HUES64 (cell line): ENCODE measurements around the gene OR2Y1.

Experiments used
- H3K27ac ChIP-seq: 2 replicates; pipeline ENCODE4 v1.7.0; 2013; ENCODE audit warnings: low read depth, low read length, inconsistent platforms
- H3K27me3 ChIP-seq: 2 replicates; pipeline ENCODE4 v1.6.1; 2013; ENCODE audit warnings: mild to moderate bottlenecking, low read length; ENCODE audit not compliant: insufficient read depth
- H3K36me3 ChIP-seq: 2 replicates; pipeline ENCODE4 v1.6.1; 2013; ENCODE audit warnings: mild to moderate bottlenecking, low read length; ENCODE audit not compliant: insufficient read depth
- H3K4me1 ChIP-seq: 2 replicates; pipeline ENCODE4 v1.6.1; 2013; ENCODE audit warnings: mild to moderate bottlenecking, low read length, moderate library complexity; ENCODE audit not compliant: insufficient read depth
- H3K4me3 ChIP-seq: 2 replicates; pipeline ENCODE4 v1.5.1; 2013; ENCODE audit warnings: mild to moderate bottlenecking, low read length, moderate library complexity
- H3K9ac ChIP-seq: 2 replicates; pipeline ENCODE4 v1.6.1; 2013; ENCODE audit warnings: mild to moderate bottlenecking, low read depth, low read length
- H3K9me3 ChIP-seq: 2 replicates; pipeline ENCODE4 v1.6.1; 2013; ENCODE audit warnings: low read depth, low read length; ENCODE audit not compliant: insufficient read depth
- WGBS: fragments of 150-250, 120-280 bp; methylation state at CpG from one replicate; pipeline ENCODE4 v1.1.7; 2013; ENCODE audit warnings: missing lambda C conversion rate; 5-methylcytosine and 5-hydroxymethylcytosine counted together

OR2Y1 gene

DNA sequence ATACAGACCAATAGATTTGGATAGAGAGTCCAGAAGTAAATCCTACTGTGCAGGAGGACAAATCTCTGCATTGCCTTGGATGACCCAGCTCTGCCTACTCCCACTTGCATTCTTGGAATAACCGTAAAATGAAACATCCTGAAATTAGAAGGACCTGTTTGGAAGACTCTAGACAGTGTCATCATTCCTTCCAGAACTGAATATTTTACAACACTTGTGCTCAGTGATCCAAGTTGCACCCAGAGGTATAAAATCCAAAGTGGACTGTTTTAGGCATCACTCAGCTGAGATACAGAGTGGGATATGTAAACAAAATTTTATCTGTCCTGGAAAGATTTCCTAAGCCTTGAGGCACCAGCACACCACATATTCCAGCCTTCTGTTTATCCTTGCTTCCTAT is 43.7 kb downstream of the OR2Y1 start:
- H3K4me1 ChIP-seq: no peaks in the 10 kb centered on the region
- no peak overlapping the region for H3K4me3 ChIP-seq
- H3K36me3 ChIP-seq: no peaks in the 10 kb centered on the region
- H3K27ac ChIP-seq: no peak overlapping the region
- no peaks in the 10 kb centered on the region for H3K27me3 ChIP-seq
- no peak overlapping the region for H3K9ac ChIP-seq
- 100% methylated on average over 1 of the region's 1 CpG for WGBS
- peaks cover 6% of the 10 kb centered on the region for H3K9me3 ChIP-seq

DNA sequence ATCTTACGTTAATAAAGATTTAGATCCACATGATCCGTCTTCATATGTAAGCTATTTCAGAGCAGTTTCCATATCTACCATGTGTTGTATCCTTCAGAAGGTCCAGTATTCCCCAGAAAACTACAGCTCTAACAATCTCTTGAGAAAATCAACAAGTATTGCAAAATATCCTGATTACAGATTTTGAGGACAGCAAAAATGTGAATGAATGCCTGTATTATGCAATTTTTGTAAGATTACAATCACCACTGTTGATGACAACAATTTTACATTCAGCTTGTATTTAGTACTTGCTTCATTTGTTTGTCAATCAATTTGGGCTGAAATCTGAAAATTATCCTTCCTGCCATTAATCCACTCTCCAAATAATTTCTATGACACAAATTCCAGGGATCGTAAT is 47.4 kb downstream of the OR2Y1 start:
- H3K4me3 ChIP-seq: no peak overlapping the region
- no peak overlapping the region for H3K27ac ChIP-seq
- 78% methylated on average over 3 of the region's 3 CpGs for WGBS
- no peak overlapping the region for H3K9ac ChIP-seq
- H3K36me3 ChIP-seq: no peaks in the 10 kb centered on the region
- no peaks in the 10 kb centered on the region for H3K9me3 ChIP-seq
- H3K27me3 ChIP-seq: no peaks in the 10 kb centered on the region
- H3K4me1 ChIP-seq: peaks cover 22% of the 10 kb centered on the region

DNA sequence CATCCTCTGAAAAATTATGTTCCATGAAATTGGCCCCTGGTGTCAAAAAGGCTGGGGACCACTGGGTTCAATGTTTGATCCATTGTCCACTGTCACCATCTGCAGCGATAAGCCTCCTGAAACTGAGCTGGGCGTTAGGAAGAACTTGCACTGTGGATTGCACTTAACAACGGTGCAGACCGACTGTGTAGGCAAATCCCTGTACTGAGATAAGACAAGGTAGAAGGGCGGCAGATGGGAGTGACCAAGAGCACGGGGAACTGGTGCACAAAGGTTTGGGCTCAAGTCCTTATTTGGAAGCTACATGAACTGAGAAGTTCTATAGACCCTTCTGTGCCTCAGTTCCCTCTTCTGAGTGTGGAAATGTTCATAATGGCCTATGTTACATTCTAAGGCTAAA is 48.8 kb downstream of the OR2Y1 start:
- Histone ChIP-seq H3K4me3 (no peak overlapping the region), H3K27ac (no peak overlapping the region), H3K27me3 (no peaks in the 10 kb centered on the region), H3K4me1 (peaks cover 22% of the 10 kb centered on the region), H3K9me3 (no peaks in the 10 kb centered on the region), H3K36me3 (no peaks in the 10 kb centered on the region), H3K9ac (no peak overlapping the region)
- WGBS: 87% methylated on average over 6 of the region's 6 CpGs

DNA sequence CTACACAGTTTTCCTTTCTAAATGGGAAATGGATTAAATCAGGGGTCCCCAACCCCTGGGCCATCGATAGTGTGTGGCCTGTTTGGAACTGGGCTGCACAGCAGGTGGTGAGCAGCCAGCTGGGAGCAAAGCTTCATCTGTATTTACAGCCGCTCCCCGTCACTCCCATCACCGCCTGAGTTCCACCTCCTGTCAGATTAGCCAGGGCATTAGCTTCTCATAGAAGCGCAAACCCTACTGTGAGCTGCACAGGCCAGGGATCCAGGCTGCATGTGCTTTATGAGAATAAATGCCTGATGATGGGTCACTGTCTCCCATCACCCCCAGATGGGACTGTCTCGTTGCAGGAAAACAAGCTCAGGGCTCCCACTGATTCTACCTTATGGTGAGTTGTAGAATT is 49.3 kb downstream of the OR2Y1 start:
- Histone ChIP-seq H3K4me1 (peaks cover 22% of the 10 kb centered on the region), H3K9ac (no peak overlapping the region), H3K27me3 (no peaks in the 10 kb centered on the region), H3K9me3 (no peaks in the 10 kb centered on the region), H3K4me3 (no peak overlapping the region), H3K27ac (no peak overlapping the region), H3K36me3 (no peaks in the 10 kb centered on the region)
- 48% methylated on average over 5 of the region's 6 CpGs for WGBS

DNA sequence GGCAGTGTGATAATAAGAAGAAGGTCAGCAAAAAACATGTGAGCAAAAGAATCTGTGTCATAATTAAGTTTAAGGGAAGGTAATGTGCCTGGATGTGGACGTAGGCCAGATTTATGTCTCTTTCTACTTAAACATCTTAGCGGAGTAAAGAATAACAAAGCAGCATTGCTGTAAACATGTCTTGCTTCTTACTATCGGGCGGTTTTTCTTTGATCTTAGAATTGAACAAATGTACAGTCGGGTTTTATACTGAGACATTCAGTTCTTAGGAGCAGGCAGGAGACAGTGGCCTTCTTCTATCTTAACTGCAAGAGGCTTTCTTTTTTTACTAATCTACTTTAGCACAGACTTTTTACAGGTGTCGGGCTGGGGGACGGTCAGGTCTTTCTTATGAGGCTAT is 50.1 kb downstream of the OR2Y1 start:
- Histone ChIP-seq H3K4me3 (no peak overlapping the region), H3K36me3 (no peaks in the 10 kb centered on the region), H3K27me3 (no peaks in the 10 kb centered on the region), H3K27ac (no peak overlapping the region), H3K9ac (no peak overlapping the region), H3K9me3 (no peaks in the 10 kb centered on the region), H3K4me1 (peaks cover 22% of the 10 kb centered on the region)
- 90% methylated on average over 7 of the region's 7 CpGs for WGBS
